GM21447 (cell line): Measurements from ENCODE around the gene HAPSTR1.
"Not testable (repeated sequence)": the region's sequence is repeated elsewhere in the genome, so short reads cannot be mapped to it uniquely, and the experiment has no call there.

Experiments used
- ATAC-seq: cut with Tn5 transposase; IDR thresholded peaks from one replicate; pipeline ENCODE4 v1.9.1; 2021; ENCODE audit not compliant: unreplicated experiment

HAPSTR1 gene

GRCh38 chr16:9090960-9091866 lies at the start of gene HAPSTR1:
Gene HAPSTR1, plus strand, starts transcription at chr16:9091644. Its CDS starts 401 bp downstream, at chr16:9092045.
- ATAC-seq = peak; percentile 86

GRCh38 chr16:9042533-9042932 lies 48.9 kb upstream of the HAPSTR1 start:
- ATAC-seq = no peak

GRCh38 chr16:9042964-9043680 lies 48.3 kb upstream of the HAPSTR1 start:
- ATAC-seq = no peak

- ATAC-seq = not testable (repeated sequence)
Measured at GRCh38 chr16:9045562-9045961, 45.9 kb upstream of the HAPSTR1 start.

- no peak for ATAC-seq
Measured at GRCh38 chr16:9046667-9047055, 44.8 kb upstream of the HAPSTR1 start.

- peak; percentile 81 for ATAC-seq
Measured at GRCh38 chr16:9047689-9048301, 43.6 kb upstream of the HAPSTR1 start.

- ATAC-seq = no peak
Measured at GRCh38 chr16:9048302-9048700, 43.1 kb upstream of the HAPSTR1 start.

GRCh38 chr16:9049241-9049640 lies 42.2 kb upstream of the HAPSTR1 start:
- ATAC-seq = no peak

GRCh38 chr16:9050102-9050830 lies 41.2 kb upstream of the HAPSTR1 start:
- no peak for ATAC-seq

GRCh38 chr16:9053006-9053601 lies 38.3 kb upstream of the HAPSTR1 start:
- no peak for ATAC-seq

- ATAC-seq = no peak
Measured at GRCh38 chr16:9054460-9054859, 37.0 kb upstream of the HAPSTR1 start.

GRCh38 chr16:9055115-9055514 lies 36.3 kb upstream of the HAPSTR1 start:
- no peak for ATAC-seq

- no peak for ATAC-seq
Measured at GRCh38 chr16:9055661-9056060, 35.8 kb upstream of the HAPSTR1 start.

GRCh38 chr16:9056061-9056460 lies 35.4 kb upstream of the HAPSTR1 start:
- no peak for ATAC-seq

GRCh38 chr16:9058211-9058610 lies 33.2 kb upstream of the HAPSTR1 start:
- no peak for ATAC-seq

GRCh38 chr16:9060225-9060624 lies 31.2 kb upstream of the HAPSTR1 start:
- no peak for ATAC-seq

GRCh38 chr16:9061358-9061813 lies 30.1 kb upstream of the HAPSTR1 start:
- peak; percentile 81 for ATAC-seq

GRCh38 chr16:9062301-9062700 lies 29.1 kb upstream of the HAPSTR1 start:
- ATAC-seq = no peak

GRCh38 chr16:9065077-9065476 lies 26.4 kb upstream of the HAPSTR1 start:
- ATAC-seq = no peak

- ATAC-seq = no peak
Measured at GRCh38 chr16:9068886-9069285, 22.6 kb upstream of the HAPSTR1 start.
